ENCODE measurements around the gene CYLC2.

Gene CYLC2

DNA sequence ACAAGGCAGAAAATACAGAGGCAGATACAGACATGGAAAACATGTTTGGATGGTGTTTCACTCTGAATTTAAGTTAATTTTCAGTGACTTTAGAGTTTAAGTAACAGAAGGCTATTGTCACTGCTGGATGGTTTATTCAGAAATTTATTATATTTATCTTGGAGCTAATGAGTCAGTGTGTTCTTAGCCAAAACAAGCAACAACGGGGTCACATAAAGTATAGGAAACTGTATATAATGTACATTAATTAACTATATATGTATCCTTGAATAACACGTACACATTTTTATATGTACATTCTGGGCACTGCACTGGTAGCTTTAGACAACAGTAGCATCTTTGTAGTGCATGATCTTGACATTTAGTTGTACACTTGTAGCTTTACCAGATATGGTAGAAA lies 30.7 kb downstream of the CYLC2 start:
- no peaks in the 10 kb centered on the region for H3K4me1 ChIP-seq (ENCODE audit: control insufficient read depth, insufficient read depth, low read length, unreplicated experiment)
- H3K27ac ChIP-seq (ENCODE audit: low read depth, low read length) = no peak overlapping the region
- no peak overlapping the region for H3K4me3 ChIP-seq (ENCODE audit: low read depth, low read length)
- H3K36me3 ChIP-seq (ENCODE audit: insufficient read depth, low read length) = no peaks in the 10 kb centered on the region
- H2AFZ ChIP-seq (ENCODE audit: low read length, unreplicated experiment) = no peak overlapping the region
- H3K79me2 ChIP-seq (ENCODE audit: control insufficient read depth, insufficient read depth, low read length, unreplicated experiment) = no peaks in the 10 kb centered on the region
- no peaks in the 10 kb centered on the region for H3K27me3 ChIP-seq (ENCODE audit: insufficient read depth, low read length)

DNA sequence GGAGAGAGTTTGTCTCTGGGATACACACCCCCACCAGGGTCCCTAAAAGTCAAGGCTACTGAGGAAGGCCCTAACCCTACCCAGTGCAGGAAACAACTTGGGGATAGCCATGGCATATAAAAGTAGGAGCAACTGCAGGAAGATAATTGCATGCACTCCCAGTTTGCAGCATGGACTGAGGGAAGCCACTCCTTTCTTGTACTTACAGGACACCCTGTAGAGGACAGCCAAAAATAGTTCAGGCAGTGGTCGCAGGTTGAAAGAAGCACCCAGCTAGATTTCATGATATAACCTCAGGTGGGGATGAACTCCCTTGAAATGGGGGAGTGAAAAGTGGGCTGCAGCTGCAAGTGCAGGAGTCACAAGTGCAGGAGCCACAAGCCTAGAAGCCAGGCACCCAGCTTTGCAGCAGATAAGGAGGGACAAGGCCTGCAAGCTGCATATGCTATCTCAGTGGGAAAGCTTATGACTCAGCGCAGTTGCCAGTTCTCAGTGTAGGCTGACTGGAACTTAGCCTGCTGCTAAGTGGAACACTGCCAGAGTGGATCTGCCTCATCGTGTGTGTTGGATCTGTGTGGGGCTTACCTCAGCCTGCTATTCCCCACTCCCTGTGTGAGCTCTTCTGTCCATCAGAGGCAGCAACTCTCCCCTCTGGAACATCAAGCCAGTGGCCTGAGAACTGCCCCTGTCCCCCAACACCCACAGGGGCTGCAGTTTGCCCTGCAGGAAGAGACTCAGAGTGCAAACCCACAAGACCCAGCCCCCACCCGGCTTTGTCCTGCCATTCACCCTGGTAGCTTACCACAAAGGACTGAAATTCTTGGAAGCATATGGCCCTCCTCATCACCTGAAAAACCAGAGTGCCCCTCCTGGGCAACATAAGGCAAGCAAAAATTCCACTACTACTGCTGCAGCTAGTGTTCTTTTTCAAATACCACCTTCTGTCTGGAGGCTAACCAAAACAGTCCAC lies 42.7 kb downstream of the CYLC2 start:
- Histone ChIP-seq H3K4me3 (ENCODE audit: low read depth, low read length) (no peak overlapping the region), H3K36me3 (ENCODE audit: insufficient read depth, low read length) (no peaks in the 10 kb centered on the region), H3K27me3 (ENCODE audit: insufficient read depth, low read length) (no peaks in the 10 kb centered on the region), H2AFZ (ENCODE audit: low read length, unreplicated experiment) (no peak overlapping the region), H3K27ac (ENCODE audit: low read depth, low read length) (no peak overlapping the region), H3K4me1 (ENCODE audit: control insufficient read depth, insufficient read depth, low read length, unreplicated experiment) (no peaks in the 10 kb centered on the region), H3K79me2 (ENCODE audit: control insufficient read depth, insufficient read depth, low read length, unreplicated experiment) (no peaks in the 10 kb centered on the region)

- no peak overlapping the region for H3K27ac ChIP-seq (ENCODE audit: low read depth, low read length)
- no peaks in the 10 kb centered on the region for H3K27me3 ChIP-seq (ENCODE audit: insufficient read depth, low read length)
- no peak overlapping the region for H3K4me3 ChIP-seq (ENCODE audit: low read depth, low read length)
- H3K79me2 ChIP-seq (ENCODE audit: control insufficient read depth, insufficient read depth, low read length, unreplicated experiment) = no peaks in the 10 kb centered on the region
- no peak overlapping the region for H2AFZ ChIP-seq (ENCODE audit: low read length, unreplicated experiment)
- no peaks in the 10 kb centered on the region for H3K4me1 ChIP-seq (ENCODE audit: control insufficient read depth, insufficient read depth, low read length, unreplicated experiment)
- H3K36me3 ChIP-seq (ENCODE audit: insufficient read depth, low read length) = no peaks in the 10 kb centered on the region
These were observed 46.8 kb downstream of the CYLC2 start for GRCh38 chr9:103041961-103042360.

Measured in ACC112 (cell line).